Islet precursor cell (in vitro differentiated cells): ENCODE measurements around the gene LAPTM5.

Experiments
- DNase-seq: peaks from one replicate; pipeline ENCODE4 v3.0.0-alpha.2; 2018

LAPTM5 gene

GRCh38 chr1:30754684-30755171 is 2.8 kb downstream of the LAPTM5 start:
- DNase-seq: no peak

- DNase-seq: no peak
These were observed 3.9 kb downstream of the LAPTM5 start for GRCh38 chr1:30753660-30754123.

GRCh38 chr1:30753118-30753517 is 4.5 kb downstream of the LAPTM5 start:
- DNase-seq: no peak

- DNase-seq: no peak
These were observed 5.0 kb downstream of the LAPTM5 start for GRCh38 chr1:30752651-30752908.

- no peak for DNase-seq
These were observed 5.5 kb downstream of the LAPTM5 start for GRCh38 chr1:30751830-30752650.

- no peak for DNase-seq
These were observed 6.8 kb downstream of the LAPTM5 start for GRCh38 chr1:30750731-30751291.

- DNase-seq: no peak
These were observed 7.6 kb downstream of the LAPTM5 start for GRCh38 chr1:30749691-30750583.

- DNase-seq: no peak
These were observed 8.7 kb downstream of the LAPTM5 start for GRCh38 chr1:30748699-30749401.

- no peak for DNase-seq
These were observed 9.4 kb downstream of the LAPTM5 start for GRCh38 chr1:30748098-30748698.

GRCh38 chr1:30747033-30748008 is 10.3 kb downstream of the LAPTM5 start:
- DNase-seq: no peak

GRCh38 chr1:30746212-30747032 is 11.2 kb downstream of the LAPTM5 start:
- no peak for DNase-seq

GRCh38 chr1:30745834-30746208 is 11.8 kb downstream of the LAPTM5 start:
- DNase-seq: no peak

- DNase-seq: no peak
These were observed 12.3 kb downstream of the LAPTM5 start for GRCh38 chr1:30745156-30745833.

- no peak for DNase-seq
These were observed 13.4 kb downstream of the LAPTM5 start for GRCh38 chr1:30744060-30744756.

- no peak for DNase-seq
These were observed 14.0 kb downstream of the LAPTM5 start for GRCh38 chr1:30743584-30744059.

GRCh38 chr1:30742963-30743559 is 14.5 kb downstream of the LAPTM5 start:
- no peak for DNase-seq

GRCh38 chr1:30742300-30742962 is 15.1 kb downstream of the LAPTM5 start:
- DNase-seq: no peak
